ENCODE measurements around the gene RBM48. TPM values are rescaled to one million over a fixed set of nuclear protein-coding genes. Genes with fewer than 3 reads are reported as not detected.

RBM48 gene
- total RNA-seq, 3 donors from 2014 or later (not counting 1 experiment from before 2014, with no cell fraction given), result 32.2 to 42.4 (median 35.7) TPM

DNA sequence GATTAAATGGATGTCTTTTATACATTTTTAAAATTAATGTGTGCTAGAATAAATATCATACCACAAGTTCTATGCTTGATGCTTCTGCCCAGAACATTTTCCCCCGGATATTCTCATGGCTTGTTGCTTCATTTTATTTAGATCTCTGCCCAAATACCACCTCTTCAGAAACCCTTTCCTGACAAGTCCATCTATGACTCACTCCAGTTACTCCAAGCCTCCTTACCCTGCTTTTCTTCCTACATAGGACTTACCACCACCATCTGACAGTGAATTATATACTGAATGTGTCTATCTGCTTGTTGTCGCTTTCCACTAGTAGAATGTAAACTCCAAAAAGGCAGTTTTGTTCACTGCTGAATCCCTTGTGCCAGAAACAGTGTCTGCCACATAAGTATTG lies 31.7 kb upstream of the RBM48 start:
- Histone ChIP-seq H3K4me1 (ENCODE audit: control insufficient read depth, insufficient read depth, low read length) (no peaks in the 10 kb centered on the region), H3K27ac (ENCODE audit: low read length) (no peak overlapping the region), H3K36me3 (ENCODE audit: control insufficient read depth, insufficient read depth, low read length) (peaks cover 75% of the 10 kb centered on the region), H3K27me3 (ENCODE audit: control insufficient read depth, insufficient read depth, low read length) (no peaks in the 10 kb centered on the region), H3K9me3 (ENCODE audit: control insufficient read depth, insufficient read depth, low read length) (no peaks in the 10 kb centered on the region), H3K4me3 (ENCODE audit: low read length) (no peak overlapping the region)
- Mint-ChIP-seq H3K4me3 (no peak overlapping the region), H3K27me3 (ENCODE audit: low read depth in 2 of 2) (no peaks in the 10 kb centered on the region), H3K4me1 (no peaks in the 10 kb centered on the region), H3K27ac (no peak overlapping the region), H3K36me3 (peaks cover 18% of the 10 kb centered on the region), H3K9me3 (no peaks in the 10 kb centered on the region)
- DNase-seq (no peak), ATAC-seq (no peak)
- TF ChIP-seq, protein P1, sequence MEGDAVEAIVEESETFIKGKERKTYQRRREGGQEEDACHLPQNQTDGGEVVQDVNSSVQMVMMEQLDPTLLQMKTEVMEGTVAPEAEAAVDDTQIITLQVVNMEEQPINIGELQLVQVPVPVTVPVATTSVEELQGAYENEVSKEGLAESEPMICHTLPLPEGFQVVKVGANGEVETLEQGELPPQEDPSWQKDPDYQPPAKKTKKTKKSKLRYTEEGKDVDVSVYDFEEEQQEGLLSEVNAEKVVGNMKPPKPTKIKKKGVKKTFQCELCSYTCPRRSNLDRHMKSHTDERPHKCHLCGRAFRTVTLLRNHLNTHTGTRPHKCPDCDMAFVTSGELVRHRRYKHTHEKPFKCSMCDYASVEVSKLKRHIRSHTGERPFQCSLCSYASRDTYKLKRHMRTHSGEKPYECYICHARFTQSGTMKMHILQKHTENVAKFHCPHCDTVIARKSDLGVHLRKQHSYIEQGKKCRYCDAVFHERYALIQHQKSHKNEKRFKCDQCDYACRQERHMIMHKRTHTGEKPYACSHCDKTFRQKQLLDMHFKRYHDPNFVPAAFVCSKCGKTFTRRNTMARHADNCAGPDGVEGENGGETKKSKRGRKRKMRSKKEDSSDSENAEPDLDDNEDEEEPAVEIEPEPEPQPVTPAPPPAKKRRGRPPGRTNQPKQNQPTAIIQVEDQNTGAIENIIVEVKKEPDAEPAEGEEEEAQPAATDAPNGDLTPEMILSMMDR (IDR thresholded peaks at IDR 0.05), result no peak
- intact Hi-C loops (cut with micrococcal nuclease), result no loop called here
- 100% methylated on average over 2 of the region's 2 CpGs for WGBS (ENCODE audit: insufficient coverage)

DNA sequence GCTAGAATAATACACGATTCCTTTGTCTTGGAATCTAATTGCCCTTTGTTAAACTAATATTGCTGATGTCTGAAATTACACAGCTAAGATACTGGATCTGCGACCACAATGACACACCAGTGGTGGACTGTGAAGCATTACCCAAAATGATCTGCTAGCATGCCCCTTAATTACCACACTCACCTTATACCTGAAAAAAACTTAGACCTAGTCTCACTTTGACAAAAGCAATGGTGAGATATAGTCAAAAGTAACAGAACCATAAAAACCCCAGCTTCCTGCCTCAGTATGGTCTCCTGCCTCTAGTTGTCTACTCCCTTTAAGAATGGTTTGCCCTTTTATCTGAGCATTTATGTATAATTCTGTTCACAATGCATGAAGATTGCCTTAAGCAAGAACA lies 30.0 kb upstream of the RBM48 start:
- H3K27me3 ChIP-seq (ENCODE audit: control insufficient read depth, insufficient read depth, low read length), result no peaks in the 10 kb centered on the region
- H3K9me3 Mint-ChIP-seq, result no peaks in the 10 kb centered on the region
- no peaks in the 10 kb centered on the region for H3K9me3 ChIP-seq (ENCODE audit: control insufficient read depth, insufficient read depth, low read length)
- intact Hi-C loops (cut with micrococcal nuclease), result no loop called here
- H3K4me3 Mint-ChIP-seq, result no peak overlapping the region
- no peak overlapping the region for H3K27ac ChIP-seq (ENCODE audit: low read length)
- no peak overlapping the region for H3K27ac Mint-ChIP-seq
- no peak for ATAC-seq
- no peaks in the 10 kb centered on the region for H3K4me1 Mint-ChIP-seq
- peaks cover 70% of the 10 kb centered on the region for H3K36me3 ChIP-seq (ENCODE audit: control insufficient read depth, insufficient read depth, low read length)
- H3K27me3 Mint-ChIP-seq (ENCODE audit: low read depth in 2 of 2), result no peaks in the 10 kb centered on the region
- H3K4me1 ChIP-seq (ENCODE audit: control insufficient read depth, insufficient read depth, low read length), result no peaks in the 10 kb centered on the region
- 96% methylated on average over 2 of the region's 2 CpGs for WGBS (ENCODE audit: insufficient coverage)
- no peak overlapping the region for H3K4me3 ChIP-seq (ENCODE audit: low read length)
- TF ChIP-seq, protein P1 (IDR thresholded peaks at IDR 0.05), result no peak
- peaks cover 17% of the 10 kb centered on the region for H3K36me3 Mint-ChIP-seq
- DNase-seq, result no peak

DNA sequence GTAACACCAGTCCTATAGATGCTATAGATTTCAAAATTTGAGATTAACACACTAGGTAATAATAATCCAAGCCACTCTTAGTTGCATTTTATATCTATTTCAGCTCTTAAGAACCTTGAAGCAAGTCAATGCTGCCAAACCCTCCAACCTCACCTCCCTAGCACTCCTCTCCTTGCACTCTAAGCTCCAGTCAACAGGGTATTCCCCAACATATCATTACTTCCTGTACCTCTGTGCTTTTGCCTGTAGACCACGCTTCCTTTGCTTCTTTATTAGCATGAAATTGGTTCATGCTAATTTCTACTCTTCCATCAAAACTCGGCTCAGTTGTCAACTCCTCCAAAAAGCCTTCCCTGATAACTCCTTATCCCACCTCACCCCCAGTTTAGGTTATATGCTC lies 24.8 kb upstream of the RBM48 start:
- ATAC-seq (no peak), DNase-seq (no peak)
- Histone ChIP-seq H3K27ac (ENCODE audit: low read length) (no peak overlapping the region), H3K4me3 (ENCODE audit: low read length) (no peak overlapping the region), H3K27me3 (ENCODE audit: control insufficient read depth, insufficient read depth, low read length) (no peaks in the 10 kb centered on the region), H3K9me3 (ENCODE audit: control insufficient read depth, insufficient read depth, low read length) (no peaks in the 10 kb centered on the region), H3K36me3 (ENCODE audit: control insufficient read depth, insufficient read depth, low read length) (peaks cover 55% of the 10 kb centered on the region), H3K4me1 (ENCODE audit: control insufficient read depth, insufficient read depth, low read length) (no peaks in the 10 kb centered on the region)
- Mint-ChIP-seq H3K27me3 (ENCODE audit: low read depth in 2 of 2) (no peaks in the 10 kb centered on the region), H3K4me3 (no peak overlapping the region), H3K27ac (no peak overlapping the region), H3K36me3 (peaks cover 23% of the 10 kb centered on the region), H3K9me3 (no peaks in the 10 kb centered on the region), H3K4me1 (no peaks in the 10 kb centered on the region)
- WGBS (ENCODE audit: insufficient coverage), result 71% methylated on average over 2 of the region's 2 CpGs
- intact Hi-C loops (cut with micrococcal nuclease), result no loop called here
- TF ChIP-seq, protein P1 (IDR thresholded peaks at IDR 0.05), result no peak

DNA sequence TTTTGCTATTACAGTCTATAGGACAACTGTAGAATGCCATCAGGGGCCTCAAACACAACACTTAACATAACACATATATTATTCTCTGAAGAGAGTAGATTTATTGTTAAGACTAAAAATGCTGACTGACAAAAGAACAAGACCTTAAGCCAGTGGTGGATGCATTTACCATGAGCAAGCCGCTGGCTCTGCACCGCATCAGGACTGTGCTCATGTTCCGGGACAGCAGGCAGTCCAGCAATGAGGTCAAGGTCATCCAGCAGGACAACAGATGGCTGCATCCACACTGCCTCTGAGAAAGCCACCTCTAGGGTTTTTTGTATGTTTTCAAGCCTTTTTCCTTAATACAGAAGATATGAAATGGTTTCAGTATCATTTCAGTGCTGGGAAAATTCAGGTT lies 24.0 kb upstream of the RBM48 start:
- TF ChIP-seq, protein P1 (IDR thresholded peaks at IDR 0.05), result no peak
- no peak overlapping the region for H3K27ac ChIP-seq (ENCODE audit: low read length)
- Mint-ChIP-seq H3K27ac (no peak overlapping the region), H3K4me3 (no peak overlapping the region), H3K9me3 (no peaks in the 10 kb centered on the region), H3K36me3 (peaks cover 15% of the 10 kb centered on the region), H3K27me3 (ENCODE audit: low read depth in 2 of 2) (no peaks in the 10 kb centered on the region), H3K4me1 (no peaks in the 10 kb centered on the region)
- no peaks in the 10 kb centered on the region for H3K9me3 ChIP-seq (ENCODE audit: control insufficient read depth, insufficient read depth, low read length)
- WGBS (ENCODE audit: insufficient coverage), result 99% methylated on average over 3 of the region's 3 CpGs
- H3K4me3 ChIP-seq (ENCODE audit: low read length), result no peak overlapping the region
- DNase-seq (no peak), ATAC-seq (no peak)
- intact Hi-C loops (cut with micrococcal nuclease), result no loop called here
- no peaks in the 10 kb centered on the region for H3K4me1 ChIP-seq (ENCODE audit: control insufficient read depth, insufficient read depth, low read length)
- H3K36me3 ChIP-seq (ENCODE audit: control insufficient read depth, insufficient read depth, low read length), result peaks cover 52% of the 10 kb centered on the region
- no peaks in the 10 kb centered on the region for H3K27me3 ChIP-seq (ENCODE audit: control insufficient read depth, insufficient read depth, low read length)

Data from natural killer cell (primary cell).